Panc1 (cell line): ENCODE data around the gene NDUFC2. TPM values are rescaled to one million over a fixed set of nuclear protein-coding genes. Genes with fewer than 3 reads are reported as not detected.

Source experiments
- ATAC-seq: fragments of 200-7000 bp; cut with Tn5 transposase; 2 replicates; pipeline ENCODE4 v1.9.1; 2020; ENCODE audit warnings: mild to moderate bottlenecking, moderate library complexity
- BruUV-seq: library from RNA; stranded (reverse); fragments of 400-500 nt; replicated peaks from 2 replicates; lab custom pipeline; 2021; lab: Mats Ljungman, UMichigan
- CTCF ChIA-PET: fragments of 300-600 bp; sonication (Branson Sonifier 250); formaldehyde crosslinking; loops from one replicate; lab custom pipeline; 2022; ENCODE audit warnings: antibody characterized with exemption; lab: Charles Lee
- POLR2A ChIA-PET: fragments of 300-600 bp; sonication (Branson Sonifier 250); formaldehyde crosslinking; loops from one replicate; lab custom pipeline; 2022; ENCODE audit warnings: antibody characterized with exemption; lab: Charles Lee
- DNase-seq: peaks from one replicate; pipeline ENCODE4 v3.0.0-alpha.2; 2010; ENCODE audit warnings: low read depth, low spot score
- H3K27ac ChIP-seq: 2 replicates; pipeline ENCODE4 v1.5.1; 2011; ENCODE audit warnings: mild to moderate bottlenecking, low read length, inconsistent platforms
- H3K27me3 ChIP-seq: fragments of 200-500 bp; sonication (Bioruptor generic); 2 replicates; pipeline ENCODE4 v1.6.0; 2014; ENCODE audit warnings: low read length, inconsistent platforms; ENCODE audit not compliant: control insufficient read depth, insufficient read depth
- H3K36me3 ChIP-seq: fragments of 200-500 bp; sonication (Bioruptor generic); 2 replicates; pipeline ENCODE4 v1.5.1; 2014; ENCODE audit warnings: inconsistent platforms, mild to moderate bottlenecking, low read length, moderate library complexity; ENCODE audit not compliant: control insufficient read depth, insufficient read depth
- H3K4me1 ChIP-seq: 2 replicates; pipeline ENCODE4 v1.5.1; 2011; ENCODE audit warnings: inconsistent platforms, mild to moderate bottlenecking, low read length, moderate library complexity; ENCODE audit not compliant: control insufficient read depth, insufficient read depth
- H3K4me3 ChIP-seq, 2 experiments: 2 replicates each; pipeline ENCODE4 v1.5.1; 2011 to 2012; ENCODE audit warnings: low read depth in 2 of 2, low read length in 2 of 2, mild to moderate bottlenecking in 2 of 2, inconsistent platforms in 1 of 2, moderate library complexity in 1 of 2
- H3K9me3 ChIP-seq: fragments of 200-500 bp; sonication (Bioruptor generic); 2 replicates; pipeline ENCODE4 v1.5.1; 2014; ENCODE audit warnings: low read depth, mild to moderate bottlenecking, inconsistent platforms, low read length, moderate library complexity; ENCODE audit not compliant: control insufficient read depth, insufficient read depth
- POLR2AphosphoS5 ChIP-seq: IDR thresholded peaks from 2 replicates; pipeline ENCODE4 v1.6.1; 2012; ENCODE audit warnings: mild to moderate bottlenecking, low read depth, low read length, moderate library complexity
- SIN3A ChIP-seq: IDR thresholded peaks from 2 replicates; pipeline ENCODE4 v1.6.1; 2012; ENCODE audit warnings: low read depth, mild to moderate bottlenecking, low read length, moderate library complexity, borderline replicate concordance; ENCODE audit not compliant: insufficient read depth
- TCF7L2 ChIP-seq: IDR thresholded peaks from 2 replicates; pipeline ENCODE4 v1.6.1; 2011; ENCODE audit warnings: mild to moderate bottlenecking, low read depth, low read length, inconsistent platforms
- in situ Hi-C: cut with HindIII; loops from 2 replicates; pipeline ENCODE4 v1.10.0; 2016; ENCODE audit warnings: low sequenced_read_pairs, low pct_unique_long_range_greater_than_20kb
- intact Hi-C: fragments of 100-400 bp; cut with micrococcal nuclease; formaldehyde crosslinking; loops from one replicate; pipeline ENCODE4 v1.10.0; 2022; ENCODE audit not compliant: unreplicated experiment
- total RNA-seq: library from RNA; stranded (reverse); gene quantifications from one replicate; pipeline ENCODE4 v1.2.1, GENCODE V29; 2021; ENCODE audit not compliant: unreplicated experiment
- TF ChIP-seq, protein P1 (sequence below), 2 experiments: IDR thresholded peaks; 2 replicates each; pipeline ENCODE4 v1.6.1; 2011 to 2012; ENCODE audit warnings: low read depth in 2 of 2, control low read depth in 1 of 2, low read length in 1 of 2, mild to moderate bottlenecking in 1 of 2, moderate library complexity in 1 of 2; ENCODE audit not compliant: insufficient read depth in 1 of 2
- TF ChIP-seq, protein P2 (sequence below): fragments of 450-650 bp; IDR thresholded peaks from 2 replicates; pipeline ENCODE4 v1.5.1; 2017; ENCODE audit warnings: mild to moderate bottlenecking

Gene NDUFC2
- total RNA-seq, 1 experiment from 2014 or later: 308 TPM

DNA sequence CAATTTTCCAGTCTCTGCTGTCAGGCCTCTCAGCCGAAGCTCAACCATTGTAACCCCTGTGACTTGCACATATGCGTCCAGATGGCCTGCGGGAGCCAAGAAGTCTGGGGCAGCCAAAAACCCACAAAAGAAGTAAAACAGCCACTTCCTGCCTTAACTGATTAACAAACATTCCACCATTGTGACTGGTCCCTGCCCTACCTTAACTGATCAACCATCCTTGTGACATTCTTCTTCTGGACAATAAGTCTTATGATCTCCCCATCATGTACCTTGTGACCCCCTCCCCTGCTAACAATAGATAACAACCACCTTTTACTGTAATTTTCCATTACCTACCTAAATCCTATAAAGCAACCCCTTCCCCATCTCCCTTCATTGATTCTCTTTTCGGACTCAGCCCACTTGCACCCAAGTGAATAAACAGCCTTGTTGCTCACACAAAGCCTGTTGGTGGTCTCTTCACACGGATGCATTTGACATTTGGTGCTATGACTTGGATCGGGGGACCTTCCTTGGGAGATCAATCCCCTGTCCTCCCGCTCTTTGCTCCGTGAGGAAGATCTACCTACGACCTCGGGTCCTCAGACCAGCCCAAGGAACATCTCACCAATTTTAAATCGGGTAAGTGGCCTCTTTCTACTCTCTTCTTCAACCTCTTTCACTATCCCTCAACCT, 1.3 kb upstream of the NDUFC2 start:
- intact Hi-C loops (no loop called here), in situ Hi-C loops (no loop called here)
- TF ChIP-seq TCF7L2 (no peak), SIN3A (no peak), POLR2AphosphoS5 (no peak)
- TF ChIP-seq, protein P1, sequence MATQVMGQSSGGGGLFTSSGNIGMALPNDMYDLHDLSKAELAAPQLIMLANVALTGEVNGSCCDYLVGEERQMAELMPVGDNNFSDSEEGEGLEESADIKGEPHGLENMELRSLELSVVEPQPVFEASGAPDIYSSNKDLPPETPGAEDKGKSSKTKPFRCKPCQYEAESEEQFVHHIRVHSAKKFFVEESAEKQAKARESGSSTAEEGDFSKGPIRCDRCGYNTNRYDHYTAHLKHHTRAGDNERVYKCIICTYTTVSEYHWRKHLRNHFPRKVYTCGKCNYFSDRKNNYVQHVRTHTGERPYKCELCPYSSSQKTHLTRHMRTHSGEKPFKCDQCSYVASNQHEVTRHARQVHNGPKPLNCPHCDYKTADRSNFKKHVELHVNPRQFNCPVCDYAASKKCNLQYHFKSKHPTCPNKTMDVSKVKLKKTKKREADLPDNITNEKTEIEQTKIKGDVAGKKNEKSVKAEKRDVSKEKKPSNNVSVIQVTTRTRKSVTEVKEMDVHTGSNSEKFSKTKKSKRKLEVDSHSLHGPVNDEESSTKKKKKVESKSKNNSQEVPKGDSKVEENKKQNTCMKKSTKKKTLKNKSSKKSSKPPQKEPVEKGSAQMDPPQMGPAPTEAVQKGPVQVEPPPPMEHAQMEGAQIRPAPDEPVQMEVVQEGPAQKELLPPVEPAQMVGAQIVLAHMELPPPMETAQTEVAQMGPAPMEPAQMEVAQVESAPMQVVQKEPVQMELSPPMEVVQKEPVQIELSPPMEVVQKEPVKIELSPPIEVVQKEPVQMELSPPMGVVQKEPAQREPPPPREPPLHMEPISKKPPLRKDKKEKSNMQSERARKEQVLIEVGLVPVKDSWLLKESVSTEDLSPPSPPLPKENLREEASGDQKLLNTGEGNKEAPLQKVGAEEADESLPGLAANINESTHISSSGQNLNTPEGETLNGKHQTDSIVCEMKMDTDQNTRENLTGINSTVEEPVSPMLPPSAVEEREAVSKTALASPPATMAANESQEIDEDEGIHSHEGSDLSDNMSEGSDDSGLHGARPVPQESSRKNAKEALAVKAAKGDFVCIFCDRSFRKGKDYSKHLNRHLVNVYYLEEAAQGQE (IDR thresholded peaks at IDR 0.05; ENCODE audit: insufficient read depth in 1 of 2, low read depth in 2 of 2, low read length in 1 of 2): no peak
- TF ChIP-seq, protein P2, sequence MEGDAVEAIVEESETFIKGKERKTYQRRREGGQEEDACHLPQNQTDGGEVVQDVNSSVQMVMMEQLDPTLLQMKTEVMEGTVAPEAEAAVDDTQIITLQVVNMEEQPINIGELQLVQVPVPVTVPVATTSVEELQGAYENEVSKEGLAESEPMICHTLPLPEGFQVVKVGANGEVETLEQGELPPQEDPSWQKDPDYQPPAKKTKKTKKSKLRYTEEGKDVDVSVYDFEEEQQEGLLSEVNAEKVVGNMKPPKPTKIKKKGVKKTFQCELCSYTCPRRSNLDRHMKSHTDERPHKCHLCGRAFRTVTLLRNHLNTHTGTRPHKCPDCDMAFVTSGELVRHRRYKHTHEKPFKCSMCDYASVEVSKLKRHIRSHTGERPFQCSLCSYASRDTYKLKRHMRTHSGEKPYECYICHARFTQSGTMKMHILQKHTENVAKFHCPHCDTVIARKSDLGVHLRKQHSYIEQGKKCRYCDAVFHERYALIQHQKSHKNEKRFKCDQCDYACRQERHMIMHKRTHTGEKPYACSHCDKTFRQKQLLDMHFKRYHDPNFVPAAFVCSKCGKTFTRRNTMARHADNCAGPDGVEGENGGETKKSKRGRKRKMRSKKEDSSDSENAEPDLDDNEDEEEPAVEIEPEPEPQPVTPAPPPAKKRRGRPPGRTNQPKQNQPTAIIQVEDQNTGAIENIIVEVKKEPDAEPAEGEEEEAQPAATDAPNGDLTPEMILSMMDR: no peak
- Histone ChIP-seq H3K4me3 (peak overlapping the region in 1 of 2 experiments; percentile 87; a peak in 2 of 4 replicates), H3K36me3 (no peaks in the 10 kb centered on the region; the same call in 1 of the 2 replicates), H3K9me3 (no peaks in the 10 kb centered on the region), H3K27ac (peak overlapping the region; percentile 44), H3K4me1 (peaks cover 22% of the 10 kb centered on the region), H3K27me3 (no peaks in the 10 kb centered on the region)
- DNase-seq (no peak), ATAC-seq (no peak)
- no TSS peak for BruUV-seq
- ChIA-PET CTCF (no interaction called here), POLR2A (interaction anchor here (0.7 kb wide), 1 partner anchor 207 kb away, joined by 3 read pairs; no protein-coding TSS in a partner anchor)

DNA sequence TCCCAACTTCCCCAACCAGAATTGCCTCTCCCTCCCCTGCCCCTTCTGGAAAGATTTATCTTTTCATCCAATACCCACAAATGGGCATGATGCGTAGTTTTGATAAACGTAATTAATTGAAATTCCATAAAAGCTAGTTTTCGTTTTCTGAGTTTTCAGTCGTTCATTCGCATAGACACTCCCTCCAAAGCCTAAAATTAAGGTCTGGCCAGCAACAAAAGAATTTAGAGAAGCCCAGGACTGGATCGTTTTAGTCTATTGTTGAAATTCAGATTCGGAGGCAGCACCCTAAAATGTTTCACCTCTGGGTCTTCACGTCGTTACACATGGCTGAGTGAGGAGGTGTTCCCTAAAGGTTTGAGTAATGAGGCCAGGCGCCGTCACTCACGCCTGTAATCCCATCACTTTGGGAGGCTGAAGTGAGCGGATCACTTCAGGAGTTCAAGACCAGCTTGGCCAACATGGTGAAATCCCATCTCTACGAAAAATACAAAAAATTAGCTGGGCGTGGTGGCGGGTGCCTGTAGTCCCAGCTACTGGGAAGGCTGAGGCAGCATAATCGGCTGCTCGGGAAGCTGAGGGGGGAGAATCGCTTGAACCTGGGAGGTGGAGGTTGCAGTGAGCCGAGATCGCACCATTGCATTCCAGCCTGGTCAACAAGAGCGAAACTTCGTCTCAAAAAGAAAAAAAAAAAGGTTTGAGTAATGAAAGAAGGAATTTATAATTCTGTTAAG, 589 bp upstream of the NDUFC2 start:
- intact Hi-C loops: no loop called here
- H3K4me3 ChIP-seq: peak overlapping the region; percentile 80 to 87
- POLR2A ChIA-PET: interaction anchor here (0.7 kb wide), 1 partner anchor 206 kb away, joined by 3 read pairs; no protein-coding TSS in a partner anchor
- in situ Hi-C loops: no loop called here
- DNase-seq: peak; percentile 7
- H3K36me3 ChIP-seq: no peaks in the 10 kb centered on the region; the same call in 1 of the 2 replicates
- H3K27ac ChIP-seq: peak overlapping the region; percentile 96
- H3K4me1 ChIP-seq: peaks cover 22% of the 10 kb centered on the region
- no peaks in the 10 kb centered on the region for H3K27me3 ChIP-seq
- no peak for ATAC-seq
- CTCF ChIA-PET: interaction anchor here (0.8 kb wide), 1 partner anchor 36 kb away, joined by 3 read pairs; no protein-coding TSS in a partner anchor
- no peaks in the 10 kb centered on the region for H3K9me3 ChIP-seq
- BruUV-seq: no TSS peak
- TF ChIP-seq SIN3A (no peak), POLR2AphosphoS5 (no peak), TCF7L2 (no peak)
- TF ChIP-seq, protein P1 (IDR thresholded peaks at IDR 0.05; ENCODE audit: insufficient read depth in 1 of 2, low read depth in 2 of 2, low read length in 1 of 2): no peak
- TF ChIP-seq, protein P2: no peak
